Globus pallidus (tissue), 1 donor: ENCODE results near the gene SUN2.

ENCODE experiments used
- DNase-seq: peaks from one replicate; pipeline ENCODE4 v3.0.0-alpha.2; 2015; ENCODE audit warnings: low spot score

Gene SUN2

DNA sequence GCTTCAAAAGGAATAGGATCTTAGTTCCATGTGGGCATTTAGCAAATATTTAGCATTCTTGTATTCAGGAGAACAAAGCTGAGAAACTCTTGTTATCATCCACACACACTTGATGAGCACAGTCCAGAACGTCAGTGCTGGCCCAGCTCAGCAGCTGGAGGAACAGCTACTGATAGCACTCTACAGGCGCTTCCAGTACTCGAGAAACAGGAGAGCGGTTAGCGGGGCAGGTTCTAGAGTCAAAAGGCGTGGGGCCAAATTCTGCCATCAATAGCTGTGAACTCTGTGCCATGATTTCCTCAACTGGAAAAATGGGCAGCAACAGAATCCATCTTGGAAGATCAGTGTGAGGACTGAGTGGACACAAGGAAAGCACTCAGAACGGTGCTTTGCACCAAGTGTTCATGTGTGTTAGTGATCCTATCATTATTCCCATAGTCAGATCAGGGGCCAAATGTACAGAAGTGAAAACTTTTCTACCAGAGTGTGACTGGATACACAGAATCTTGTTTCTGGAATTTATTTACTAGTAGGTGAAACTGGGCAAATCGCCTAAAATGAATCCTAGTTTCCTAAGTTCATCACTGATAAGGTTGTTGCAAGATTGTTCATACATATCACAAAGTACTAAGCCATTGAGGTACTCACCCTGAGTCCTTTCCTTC is 58.2 kb downstream of the SUN2 start:
- DNase-seq = no peak

DNA sequence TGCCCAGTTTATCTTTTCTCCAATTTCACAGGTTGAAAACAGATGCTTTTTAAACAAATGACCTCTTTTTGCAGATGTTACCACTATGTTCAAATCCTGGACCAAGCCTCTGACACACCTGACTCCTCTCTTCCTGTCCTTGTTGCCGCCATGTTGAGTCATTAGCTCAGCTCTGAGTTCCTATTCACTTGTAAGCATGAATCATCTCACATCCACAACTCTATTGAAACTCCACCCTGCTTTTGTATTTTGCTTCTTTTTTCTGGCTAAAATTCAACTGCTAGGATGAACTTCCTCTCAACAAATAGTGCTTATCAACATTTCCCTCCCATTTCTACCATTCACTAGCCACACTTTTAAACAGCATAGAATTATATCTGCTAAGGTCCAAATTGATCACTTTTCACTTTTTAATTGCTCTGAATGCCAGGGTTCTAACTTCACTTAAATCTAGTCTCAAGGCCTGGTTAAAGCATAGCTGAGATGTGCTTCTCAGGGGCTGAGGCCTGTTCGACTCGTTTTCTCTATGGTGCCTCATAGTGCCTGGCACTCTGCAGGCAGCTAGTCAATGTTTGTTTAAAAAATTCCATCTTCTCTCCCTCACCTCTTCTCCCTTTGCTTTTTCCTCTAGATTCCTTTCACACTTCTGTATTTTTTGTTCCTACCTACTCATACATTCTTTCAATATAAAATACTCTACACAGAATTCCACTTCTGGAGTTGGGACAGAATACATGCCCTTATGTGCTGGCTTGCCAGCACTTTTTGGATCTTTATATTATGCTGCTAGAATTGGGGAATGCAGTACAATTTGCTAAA is 59.0 kb downstream of the SUN2 start:
- DNase-seq = no peak

DNA sequence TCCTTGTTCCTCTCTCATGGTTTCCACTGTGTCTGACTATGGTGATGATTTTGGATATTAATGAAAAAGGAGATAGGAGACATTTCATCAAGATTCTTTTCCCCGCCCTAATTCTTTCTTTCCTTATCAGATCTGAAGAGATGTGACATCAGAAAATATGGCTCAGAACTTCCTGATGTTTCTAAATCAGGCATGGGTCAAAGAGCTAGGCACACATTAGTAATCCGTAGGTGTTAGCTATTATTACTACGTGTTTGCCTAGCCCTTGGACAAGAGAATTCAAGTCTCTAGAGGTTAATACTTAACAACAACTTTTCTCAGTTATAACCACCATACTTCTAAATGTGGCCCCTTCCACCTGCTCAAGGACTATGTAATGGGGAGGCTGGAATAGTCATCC is 60.9 kb downstream of the SUN2 start:
- DNase-seq = no peak

DNA sequence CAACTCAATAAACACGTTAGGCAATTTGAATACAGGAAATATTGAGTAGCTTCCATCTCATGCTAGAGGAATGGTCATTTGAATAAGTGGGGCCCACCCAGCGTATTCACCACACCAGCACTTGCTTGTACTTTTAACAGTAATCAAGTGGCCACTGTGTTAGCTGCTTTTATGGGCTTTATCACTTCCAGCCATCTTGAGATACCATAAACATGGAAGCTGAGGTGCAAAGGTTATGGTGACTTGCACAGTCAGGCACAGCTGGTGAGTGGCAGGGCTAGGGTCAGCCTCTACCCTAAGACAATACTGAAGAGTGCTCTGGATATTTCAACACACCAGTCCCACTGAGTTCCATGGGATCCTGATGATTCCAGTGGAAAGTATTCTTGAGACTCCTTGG is 61.7 kb downstream of the SUN2 start:
- no peak for DNase-seq

DNA sequence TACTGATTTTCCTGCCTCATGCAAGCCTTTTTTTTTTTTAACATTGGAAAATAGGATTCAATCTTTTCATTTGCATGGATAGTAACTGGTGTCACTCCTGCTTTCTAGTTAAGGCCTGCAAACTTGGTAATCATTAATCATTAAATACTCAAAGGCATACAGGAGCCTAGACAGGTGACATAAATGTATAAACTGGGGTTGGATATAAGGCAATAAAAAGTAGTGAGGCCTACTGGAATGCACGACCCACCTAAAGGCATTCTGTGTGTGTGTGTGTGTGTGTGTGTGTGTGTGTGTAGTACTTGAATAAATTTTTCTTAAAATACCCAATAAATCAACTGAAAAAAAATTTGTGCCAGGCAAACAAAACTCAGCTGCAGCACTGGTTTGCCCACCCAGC is 66.1 kb downstream of the SUN2 start:
- DNase-seq = no peak

DNA sequence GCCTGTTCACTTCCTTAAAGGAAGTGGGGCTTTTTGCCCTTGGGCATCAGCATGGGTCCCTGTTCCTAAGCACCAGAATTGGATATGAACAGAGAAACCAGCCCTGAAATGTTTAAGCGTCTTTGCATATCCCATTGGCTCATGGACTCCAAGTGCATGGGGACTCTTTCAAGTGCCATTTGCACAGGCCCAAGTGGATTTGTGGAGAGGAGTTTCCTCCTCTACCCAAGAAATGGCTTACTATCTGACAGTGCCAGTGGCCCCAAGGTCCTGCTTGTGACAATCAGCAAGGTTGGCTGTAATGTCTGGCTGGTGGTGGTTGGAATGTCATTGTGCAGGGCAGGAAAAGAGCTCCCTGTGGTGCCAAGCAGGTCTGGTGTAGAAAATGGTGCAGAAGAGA is 70.0 kb downstream of the SUN2 start:
- no peak for DNase-seq

DNA sequence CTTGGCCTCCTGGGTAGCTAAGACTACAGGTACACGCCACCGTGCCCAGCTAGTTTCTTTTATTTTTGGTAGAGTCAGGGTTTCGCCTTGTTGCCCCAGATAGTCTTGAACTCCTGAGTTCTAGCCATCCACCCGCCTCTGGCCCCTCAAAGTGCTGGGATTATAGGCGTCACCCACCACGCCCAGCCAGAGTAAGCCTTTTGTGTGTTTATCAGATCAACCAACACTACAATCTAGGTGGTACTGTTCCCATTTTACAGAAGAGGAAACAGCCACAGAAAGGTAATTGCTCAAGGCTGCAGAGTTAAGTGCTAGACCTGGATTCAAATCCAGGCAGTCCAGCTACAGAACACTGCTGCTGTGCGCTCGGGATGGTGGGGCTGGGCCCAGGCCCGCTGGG is 70.9 kb downstream of the SUN2 start:
- DNase-seq = no peak
